GM18508 (cell line): ENCODE results near the gene GAL.

Experiments
- ATAC-seq: cut with Tn5 transposase; IDR thresholded peaks from one replicate; pipeline ENCODE4 v1.9.1; 2021; ENCODE audit warnings: moderate number of reproducible peaks; ENCODE audit not compliant: insufficient read depth, unreplicated experiment

Gene GAL

DNA sequence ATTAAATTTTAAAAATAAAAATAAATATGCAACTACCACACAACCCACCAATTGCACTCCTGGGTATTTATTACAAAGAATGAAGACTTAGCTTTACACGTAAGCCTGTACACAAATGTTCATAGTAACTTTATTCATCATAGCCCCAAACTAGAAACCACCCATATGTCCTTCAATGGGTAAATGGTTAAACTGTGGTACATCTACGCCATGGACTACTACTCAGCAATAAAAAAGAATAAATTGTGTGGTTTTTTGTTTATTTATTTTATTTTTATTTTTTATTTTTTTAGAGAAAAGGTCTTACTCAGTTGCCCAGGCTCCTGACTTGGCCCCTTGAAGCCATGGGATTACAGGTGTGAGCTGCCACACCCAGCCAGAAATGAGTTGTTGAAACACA, 14.6 kb downstream of the GAL start:
- no peak for ATAC-seq

DNA sequence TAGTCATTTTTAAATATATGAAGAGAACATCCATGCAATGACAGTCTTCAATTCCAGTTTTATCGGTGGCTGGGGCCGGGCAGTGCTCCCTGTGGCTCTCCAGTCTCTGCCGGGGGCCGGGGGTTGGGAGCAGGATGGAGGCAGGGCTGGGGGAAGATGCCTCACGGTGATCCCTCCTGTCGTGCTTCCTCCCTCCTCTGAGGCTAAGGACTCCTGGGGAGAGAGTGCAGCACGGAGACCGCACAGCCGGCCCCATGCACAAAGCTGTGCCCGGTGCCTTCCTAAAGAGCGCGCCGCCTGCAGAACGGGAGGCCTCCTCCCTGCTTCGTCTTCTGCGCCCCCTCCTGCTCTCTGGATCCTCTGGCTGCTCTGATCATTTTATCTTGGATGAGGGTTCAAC, 20.5 kb downstream of the GAL start:
- ATAC-seq: no peak

DNA sequence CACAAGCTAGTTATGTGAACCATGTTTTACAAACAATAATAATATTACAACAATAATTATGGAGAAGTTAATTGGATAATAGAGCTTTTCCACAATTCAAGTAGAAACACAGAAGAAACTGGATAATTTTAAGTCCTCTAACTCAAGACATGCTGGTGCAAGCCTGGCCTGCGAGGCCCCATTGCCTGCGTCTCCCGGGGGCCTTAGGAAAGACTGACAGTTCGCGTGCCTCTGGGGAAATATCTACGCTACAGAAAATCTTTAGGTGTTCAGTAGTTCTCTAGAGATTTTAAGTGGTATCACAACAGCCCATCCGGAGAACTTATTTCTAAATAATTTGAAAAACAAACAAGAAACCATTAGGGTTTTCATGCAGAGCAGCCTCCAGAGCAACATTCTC, 23.2 kb downstream of the GAL start:
- no peak for ATAC-seq

DNA sequence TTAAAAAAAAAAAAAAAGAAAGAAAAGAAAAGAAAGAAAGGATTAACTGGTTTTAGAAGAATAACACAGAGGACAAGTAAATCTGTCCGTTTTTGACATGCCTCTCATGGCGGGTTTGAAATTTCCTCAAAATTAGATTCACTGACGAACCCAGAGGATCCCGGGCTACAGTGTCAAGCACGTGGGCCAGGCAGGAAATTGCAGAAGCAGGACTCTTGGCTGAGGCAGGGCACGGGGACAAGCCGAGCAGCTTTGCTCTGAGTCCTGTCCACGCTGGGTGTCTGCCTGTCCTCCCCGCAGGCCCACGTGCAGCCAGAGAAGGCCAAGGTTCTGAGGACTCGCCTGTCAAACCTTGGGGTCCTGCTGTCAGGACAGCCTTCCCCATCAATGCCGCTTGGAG, 24.7 kb downstream of the GAL start:
- no peak for ATAC-seq

DNA sequence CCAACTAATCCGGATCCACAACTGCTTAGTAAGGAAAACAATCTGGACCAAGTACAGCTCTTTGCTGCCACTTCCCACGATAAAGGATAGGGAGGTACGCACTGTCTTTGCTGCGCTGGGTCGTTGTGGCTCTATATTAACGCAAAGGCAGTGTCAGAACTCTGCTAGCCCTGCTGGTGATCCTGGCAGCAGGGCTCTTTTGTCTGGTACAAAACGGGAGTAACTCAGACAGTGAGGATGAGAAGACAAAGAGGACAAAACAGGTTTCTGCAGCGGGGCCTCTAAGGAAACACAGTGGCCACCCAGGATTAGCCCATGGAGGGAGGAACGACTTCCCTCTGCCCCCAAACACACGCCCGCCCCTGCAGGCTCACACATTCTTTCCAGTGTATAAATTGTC, 26.1 kb downstream of the GAL start:
- ATAC-seq: no peak

DNA sequence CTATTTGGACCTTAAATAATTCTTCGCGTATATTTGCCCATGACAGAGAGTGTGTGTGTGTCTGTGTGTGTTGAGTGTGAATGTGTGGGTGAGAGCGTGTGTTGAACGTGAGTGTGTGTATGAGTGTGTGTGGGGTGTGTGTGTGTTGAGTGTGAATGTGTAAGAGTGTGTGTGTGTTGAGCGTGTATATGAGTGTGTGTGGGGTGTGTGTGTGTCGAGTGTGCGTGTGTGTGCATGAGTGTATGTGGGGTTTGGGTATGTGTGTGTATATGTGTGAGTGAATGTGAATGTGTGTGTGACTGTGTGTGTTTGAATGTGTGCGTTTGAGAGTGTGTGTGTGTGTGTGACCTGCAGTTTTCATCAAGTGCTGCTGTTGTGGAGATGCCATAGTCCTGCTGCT, 26.8 kb downstream of the GAL start:
- no peak for ATAC-seq

DNA sequence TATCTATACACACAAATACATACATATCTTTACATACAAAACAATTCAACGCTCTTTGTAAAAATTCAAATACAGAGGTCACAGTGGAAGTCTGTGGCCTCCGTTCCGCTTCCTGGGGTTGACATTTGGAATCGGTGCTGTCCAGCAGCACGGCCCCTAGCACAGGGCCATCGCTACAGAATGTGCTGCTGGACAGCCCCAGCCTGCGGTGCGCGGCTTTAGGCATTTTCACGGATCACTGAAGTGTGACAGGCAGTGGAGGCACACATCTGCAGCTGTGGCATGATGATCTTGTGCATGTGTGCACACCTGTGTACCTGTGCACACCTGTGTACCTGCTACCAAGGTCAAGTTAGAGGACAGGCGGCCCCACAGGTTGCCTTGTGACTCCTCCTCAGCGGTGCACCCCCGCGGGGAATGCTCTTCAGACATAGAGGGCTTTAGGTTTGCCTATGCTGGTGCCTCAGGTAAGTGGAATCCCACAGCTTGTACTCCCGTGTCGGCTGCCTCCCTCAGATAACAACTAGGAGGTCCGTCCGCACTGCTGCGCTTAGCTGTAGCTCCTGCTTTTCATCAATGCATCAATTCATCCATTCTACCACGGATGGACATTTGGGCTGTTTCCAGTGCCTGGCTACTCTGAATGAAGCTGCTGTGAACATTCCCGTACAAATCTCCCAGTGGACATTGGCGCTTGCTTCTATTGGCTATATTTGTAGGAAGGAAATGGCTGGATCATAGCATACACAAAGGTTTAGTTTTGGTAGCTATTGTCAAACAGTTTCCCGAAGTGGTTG, 29.9 kb downstream of the GAL start:
- no peak for ATAC-seq

DNA sequence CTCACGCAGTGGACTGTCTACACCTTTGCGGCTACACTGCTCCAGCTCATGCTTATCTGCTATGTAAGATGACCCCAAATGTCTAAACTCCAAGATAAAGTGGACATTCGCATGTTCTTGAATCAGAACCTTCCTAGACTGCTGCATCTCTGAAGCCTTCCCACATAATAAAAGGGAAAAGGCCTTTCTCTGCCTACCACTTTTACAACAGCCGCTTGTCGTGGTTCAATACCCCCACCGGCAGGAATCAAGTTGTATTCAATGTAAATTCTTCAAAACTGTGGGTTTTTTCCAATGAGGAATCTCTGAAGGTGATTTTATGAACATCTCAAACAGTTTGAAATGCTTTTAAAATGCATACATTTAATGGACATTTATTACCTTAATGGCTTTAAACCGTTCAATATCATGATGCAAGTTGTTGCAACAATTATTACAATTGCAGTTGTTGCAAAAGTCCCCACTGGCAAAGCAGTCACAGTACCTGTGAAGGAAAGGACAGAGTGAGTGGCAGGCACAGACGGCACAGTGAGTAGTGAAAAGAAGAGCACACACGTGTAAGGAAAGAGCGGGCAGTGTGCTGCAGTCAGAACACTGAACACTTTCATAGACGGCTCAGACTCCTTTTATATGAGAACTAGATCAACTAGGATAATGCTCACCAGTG, 31.2 kb downstream of the GAL start:
- no peak for ATAC-seq

DNA sequence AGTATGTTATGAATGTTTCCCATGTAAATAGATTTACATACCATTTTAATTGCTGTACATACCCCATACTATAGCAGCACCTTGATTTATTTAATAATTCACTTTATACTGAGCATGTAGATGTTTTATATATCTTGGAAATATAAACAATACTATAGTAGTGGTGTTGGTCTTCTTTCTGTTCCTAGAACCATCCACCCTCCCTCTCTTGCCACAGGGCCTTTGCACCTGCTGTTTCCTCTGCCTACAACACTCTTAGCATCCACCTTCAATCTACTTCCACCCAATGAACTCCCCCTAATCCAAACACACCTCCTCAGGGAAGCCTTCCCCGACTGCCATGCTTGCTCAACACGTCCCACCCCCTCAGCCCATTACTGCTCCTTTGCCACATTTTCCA, 36.7 kb downstream of the GAL start:
- no peak for ATAC-seq

DNA sequence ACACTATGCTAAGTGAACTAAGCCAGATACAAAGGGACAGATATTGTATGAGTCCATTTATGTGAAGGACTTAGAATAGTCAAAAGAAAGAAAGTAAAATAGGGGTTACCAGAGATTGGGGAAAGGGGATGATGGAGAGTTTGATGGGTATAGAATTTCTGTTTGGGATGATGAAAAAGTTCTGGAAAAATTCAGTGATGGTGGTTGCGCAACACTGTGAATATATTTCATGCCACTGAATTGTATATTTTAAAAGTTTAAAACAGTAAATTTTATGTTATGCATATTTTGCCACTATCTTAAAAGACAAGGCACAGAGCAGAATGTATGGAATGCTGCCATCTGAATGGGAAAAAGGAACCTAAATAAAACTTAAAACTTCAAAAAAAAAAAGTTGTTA, 37.8 kb downstream of the GAL start:
- no peak for ATAC-seq

DNA sequence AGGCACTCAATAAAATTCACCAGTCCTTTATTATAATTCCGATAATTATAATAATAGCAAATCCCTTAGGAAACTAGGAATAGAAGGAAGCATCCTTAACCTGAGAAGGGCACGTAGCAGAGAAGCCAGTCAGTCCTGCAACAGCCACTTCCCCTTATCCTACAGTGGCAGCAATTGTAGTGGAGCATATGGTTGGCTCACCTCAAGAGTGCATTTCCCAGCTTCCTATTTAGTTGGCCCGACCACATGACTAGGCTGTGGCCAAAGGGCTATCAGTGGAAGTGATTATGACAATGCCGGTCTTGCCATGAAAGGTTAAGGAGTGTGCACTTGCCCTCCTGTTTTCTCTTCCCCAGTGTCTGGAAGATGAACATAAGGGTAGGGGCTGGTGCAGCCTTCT, 39.9 kb downstream of the GAL start:
- ATAC-seq: no peak

DNA sequence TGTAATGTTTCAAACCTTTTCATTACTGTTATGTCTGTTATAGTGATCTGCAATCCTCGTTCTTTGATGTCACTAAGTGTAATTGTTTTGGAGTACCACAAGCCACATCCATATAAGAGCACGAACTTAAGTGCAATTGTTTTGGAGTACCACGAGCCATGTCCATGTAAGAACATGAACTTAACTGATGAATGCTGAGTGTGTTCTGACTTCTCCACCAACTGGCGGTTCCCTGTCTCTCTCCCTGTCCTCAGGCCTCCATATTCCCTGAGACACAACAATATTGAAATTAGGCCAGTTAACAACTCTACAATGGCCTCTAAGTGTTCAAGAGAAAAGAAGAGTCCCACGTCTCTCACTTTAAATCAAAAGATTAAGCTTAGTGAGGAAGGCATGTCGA, 43.4 kb downstream of the GAL start:
- no peak for ATAC-seq

DNA sequence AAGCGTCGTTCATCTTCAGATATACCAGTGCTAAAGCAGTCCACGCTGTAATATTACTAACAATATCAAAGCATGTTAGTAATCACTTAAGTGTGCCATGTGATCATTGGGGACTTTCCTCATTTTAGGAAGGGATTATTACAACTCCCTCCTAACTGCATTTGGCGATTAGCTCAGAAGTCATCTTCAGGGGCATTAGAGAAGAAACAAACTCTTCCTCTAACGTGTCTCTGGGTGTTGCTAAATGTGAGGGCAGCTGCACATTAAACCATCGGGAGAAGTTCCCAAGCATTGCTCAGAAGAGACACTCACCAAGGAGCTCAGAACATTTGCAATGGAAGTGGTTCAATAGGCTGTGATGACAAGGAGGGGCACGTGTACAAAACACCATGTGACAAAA, 49.8 kb downstream of the GAL start:
- ATAC-seq: no peak

DNA sequence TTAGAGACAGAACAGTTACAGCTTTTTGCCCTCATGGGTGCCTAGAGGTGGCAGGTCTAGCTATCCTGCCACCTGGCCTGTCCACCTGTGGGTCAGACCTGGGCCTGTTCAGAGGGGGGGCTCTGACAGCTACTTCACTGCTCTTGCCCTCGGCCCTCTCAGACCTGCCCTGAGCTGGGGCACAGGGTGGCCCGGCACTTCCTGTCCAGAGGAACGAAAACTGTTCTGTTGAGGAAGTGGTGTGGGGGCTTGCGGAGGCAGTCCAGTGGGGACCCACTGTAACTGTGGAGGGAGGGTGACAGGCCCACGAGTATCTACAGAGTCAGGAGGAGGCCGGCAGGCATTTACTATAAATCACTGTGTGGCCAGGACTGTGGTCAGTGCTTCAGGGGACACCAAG, 50.8 kb downstream of the GAL start:
- ATAC-seq: no peak

DNA sequence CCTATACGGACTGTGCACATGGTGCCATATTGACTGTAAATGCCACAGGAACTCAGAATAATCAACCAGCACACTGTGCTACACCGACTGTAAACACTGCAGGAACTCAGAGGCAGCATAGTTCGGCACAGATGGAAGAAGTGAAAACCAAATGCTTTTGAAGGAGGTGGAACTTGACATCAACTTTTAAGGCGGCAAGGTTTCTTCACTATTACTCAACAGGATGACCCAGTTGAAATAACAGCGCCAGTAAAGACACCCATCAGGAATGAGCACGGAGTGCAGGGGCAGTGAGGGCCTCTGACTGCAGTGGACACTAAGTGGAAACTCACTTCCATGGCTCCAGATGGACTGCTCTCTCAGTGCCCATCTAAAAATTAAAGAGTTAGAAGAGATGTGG, 51.3 kb downstream of the GAL start:
- ATAC-seq: no peak
